Uterus (tissue), 2 donors: ENCODE results near the gene SVIL.

Source experiments
- CTCF ChIP-seq, 4 experiments: fragments of 200-600 bp in 2 of 4; fragments of 450-650 bp in 2 of 4; sonication (generic) in 2 of 4; IDR thresholded peaks; one replicate each; pipeline ENCODE4 v1.5.1; 2016 to 2019; ENCODE audit warnings: antibody characterized with exemption in 4 of 4, mild to moderate bottlenecking in 2 of 4, moderate library complexity in 1 of 4
- POLR2A ChIP-seq, 2 donors: fragments of 450-650 bp; IDR thresholded peaks; one replicate each; pipeline ENCODE4 v1.6.1; 2016; ENCODE audit warnings: antibody characterized with exemption in 2 of 2, mild to moderate bottlenecking in 1 of 2, moderate library complexity in 1 of 2

DNA sequence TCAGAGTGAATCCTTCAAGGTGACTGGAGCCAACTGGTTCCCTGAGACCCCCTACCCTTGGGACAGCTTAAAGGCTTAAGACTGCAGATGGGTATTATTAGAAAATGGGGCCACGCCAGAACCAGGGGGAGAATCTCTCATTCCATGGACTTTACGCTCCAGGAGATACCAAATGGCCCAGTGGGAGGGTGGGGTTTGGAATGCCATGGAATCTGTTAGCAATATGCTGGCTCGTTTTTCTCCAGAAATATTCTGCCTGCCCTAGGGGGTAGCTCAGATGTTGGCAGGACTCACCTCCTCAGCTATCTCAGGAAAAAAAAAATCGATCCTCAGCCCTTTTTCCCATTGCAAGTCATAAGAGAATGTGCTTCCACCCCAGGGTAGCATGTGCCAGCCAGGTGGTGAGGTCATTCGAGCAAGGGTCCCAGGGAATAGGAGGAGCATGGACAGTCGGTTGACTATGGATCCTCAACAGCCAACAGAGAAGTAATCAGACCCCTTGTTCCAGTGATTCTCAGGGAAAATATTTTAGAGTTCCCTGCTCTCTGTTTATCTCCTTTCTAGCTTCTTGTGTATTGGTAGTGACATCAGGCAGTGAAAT lies 22.9 kb downstream of the SVIL start:
- TF ChIP-seq CTCF (IDR thresholded peaks at IDR 0.05) (no peak), POLR2A (IDR thresholded peaks at IDR 0.05) (no peak)
